Endothelial cell of umbilical vein (primary cell): ENCODE measurements around the gene KCTD5.

Experiments
- EZH2 ChIP-seq: IDR thresholded peaks from 2 replicates; pipeline ENCODE4 v1.6.1; 2012; ENCODE audit warnings: borderline replicate concordance, low read depth, mild to moderate bottlenecking, moderate library complexity, low read length, inconsistent platforms; ENCODE audit not compliant: severe bottlenecking
- FOS ChIP-seq: IDR thresholded peaks from 2 replicates; pipeline ENCODE4 v1.6.1; 2011; ENCODE audit warnings: mild to moderate bottlenecking, low read length, moderate library complexity, borderline replicate concordance; ENCODE audit not compliant: insufficient read depth
- GATA2 ChIP-seq: IDR thresholded peaks from 2 replicates; pipeline ENCODE4 v1.7.0; 2011; ENCODE audit warnings: low read depth, mild to moderate bottlenecking, moderate library complexity, mixed read lengths, low read length; ENCODE audit not compliant: insufficient read length, insufficient read depth
- JUN ChIP-seq: IDR thresholded peaks from 2 replicates; pipeline ENCODE4 v1.6.1; 2011; ENCODE audit warnings: borderline replicate concordance, low read depth; ENCODE audit not compliant: insufficient read length, insufficient read depth
- MYC ChIP-seq: IDR thresholded peaks from one replicate; pipeline ENCODE4 v1.6.1; 2011; ENCODE audit warnings: mild to moderate bottlenecking, low read depth, low read length
- POLR2A ChIP-seq: IDR thresholded peaks from 2 replicates; pipeline ENCODE4 v1.6.1; 2012; ENCODE audit warnings: low read depth, mild to moderate bottlenecking, control low read depth, low read length
- POLR2AphosphoS5 ChIP-seq: IDR thresholded peaks from 2 replicates; pipeline ENCODE4 v1.6.1; 2012; ENCODE audit warnings: low read depth, mild to moderate bottlenecking, control low read depth, low read length, moderate library complexity; ENCODE audit not compliant: insufficient read depth
- TF ChIP-seq, protein P1 (sequence below), 2 donors: IDR thresholded peaks; 1 replicate in 1 of 2; 2 replicates in 1 of 2; pipeline ENCODE4 v1.5.1; 2011; ENCODE audit warnings: low read length in 2 of 2, mild to moderate bottlenecking in 2 of 2, moderate library complexity in 2 of 2, control low read depth in 1 of 2, inconsistent platforms in 1 of 2, low read depth in 1 of 2; ENCODE audit not compliant: insufficient read depth in 1 of 2; ENCODE audit errors: extremely low read depth in 1 of 2
- TF ChIP-seq, protein P2 (sequence below): IDR thresholded peaks from 2 replicates; pipeline ENCODE4 v1.6.1; 2011; ENCODE audit not compliant: insufficient read depth, insufficient read length

DNA sequence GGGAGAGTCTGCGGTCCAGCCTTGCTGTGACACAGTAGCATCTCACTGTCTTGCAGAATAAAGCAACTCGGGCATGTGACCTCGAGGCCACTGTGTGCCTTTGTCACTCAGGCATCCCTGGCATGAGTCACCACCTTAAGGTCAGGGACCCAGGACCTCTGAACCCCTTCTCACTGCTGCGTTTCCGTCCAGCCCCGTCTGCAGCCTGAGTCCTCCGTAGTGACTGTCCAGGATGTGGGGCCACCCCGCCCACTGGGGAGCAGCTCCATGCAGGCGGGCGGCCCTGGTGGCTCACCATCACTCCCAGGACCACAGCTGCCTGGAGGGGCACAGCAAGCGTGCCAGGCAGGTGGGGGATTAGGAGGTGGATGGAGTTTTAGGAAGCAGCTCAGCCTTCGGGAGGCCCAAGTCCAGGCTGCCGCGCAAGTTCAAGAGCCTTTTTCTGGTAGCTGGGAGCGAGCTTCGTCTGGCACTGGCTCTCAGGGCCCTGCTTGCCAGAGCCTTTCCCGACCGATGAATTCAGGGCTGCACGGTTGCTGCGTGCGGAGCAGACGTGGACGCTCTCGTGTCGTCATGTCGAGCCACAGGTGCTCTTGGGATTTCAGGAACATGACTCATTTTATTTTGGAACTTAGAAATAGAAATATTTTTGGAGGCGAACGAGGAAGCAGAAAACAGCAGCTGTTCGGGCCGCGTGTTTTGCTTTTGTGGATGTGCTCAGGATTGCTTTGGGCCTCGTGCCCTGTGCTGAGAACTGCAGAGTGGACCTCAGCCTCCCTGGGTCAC lies 16.8 kb downstream of the KCTD5 start:
- TF ChIP-seq POLR2AphosphoS5 (no peak), POLR2A (no peak), MYC (no peak), EZH2 (no peak), GATA2 (no peak), FOS (no peak), JUN (no peak)
- TF ChIP-seq, protein P1, sequence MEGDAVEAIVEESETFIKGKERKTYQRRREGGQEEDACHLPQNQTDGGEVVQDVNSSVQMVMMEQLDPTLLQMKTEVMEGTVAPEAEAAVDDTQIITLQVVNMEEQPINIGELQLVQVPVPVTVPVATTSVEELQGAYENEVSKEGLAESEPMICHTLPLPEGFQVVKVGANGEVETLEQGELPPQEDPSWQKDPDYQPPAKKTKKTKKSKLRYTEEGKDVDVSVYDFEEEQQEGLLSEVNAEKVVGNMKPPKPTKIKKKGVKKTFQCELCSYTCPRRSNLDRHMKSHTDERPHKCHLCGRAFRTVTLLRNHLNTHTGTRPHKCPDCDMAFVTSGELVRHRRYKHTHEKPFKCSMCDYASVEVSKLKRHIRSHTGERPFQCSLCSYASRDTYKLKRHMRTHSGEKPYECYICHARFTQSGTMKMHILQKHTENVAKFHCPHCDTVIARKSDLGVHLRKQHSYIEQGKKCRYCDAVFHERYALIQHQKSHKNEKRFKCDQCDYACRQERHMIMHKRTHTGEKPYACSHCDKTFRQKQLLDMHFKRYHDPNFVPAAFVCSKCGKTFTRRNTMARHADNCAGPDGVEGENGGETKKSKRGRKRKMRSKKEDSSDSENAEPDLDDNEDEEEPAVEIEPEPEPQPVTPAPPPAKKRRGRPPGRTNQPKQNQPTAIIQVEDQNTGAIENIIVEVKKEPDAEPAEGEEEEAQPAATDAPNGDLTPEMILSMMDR (IDR thresholded peaks at IDR 0.05; ENCODE audit: extremely low read depth in 1 of 2, insufficient read depth in 1 of 2, low read depth in 1 of 2, low read length in 2 of 2), result no peak
- TF ChIP-seq, protein P2, sequence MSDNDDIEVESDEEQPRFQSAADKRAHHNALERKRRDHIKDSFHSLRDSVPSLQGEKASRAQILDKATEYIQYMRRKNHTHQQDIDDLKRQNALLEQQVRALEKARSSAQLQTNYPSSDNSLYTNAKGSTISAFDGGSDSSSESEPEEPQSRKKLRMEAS, result no peak
